ENCODE measurements around the gene KLF7.

DNA sequence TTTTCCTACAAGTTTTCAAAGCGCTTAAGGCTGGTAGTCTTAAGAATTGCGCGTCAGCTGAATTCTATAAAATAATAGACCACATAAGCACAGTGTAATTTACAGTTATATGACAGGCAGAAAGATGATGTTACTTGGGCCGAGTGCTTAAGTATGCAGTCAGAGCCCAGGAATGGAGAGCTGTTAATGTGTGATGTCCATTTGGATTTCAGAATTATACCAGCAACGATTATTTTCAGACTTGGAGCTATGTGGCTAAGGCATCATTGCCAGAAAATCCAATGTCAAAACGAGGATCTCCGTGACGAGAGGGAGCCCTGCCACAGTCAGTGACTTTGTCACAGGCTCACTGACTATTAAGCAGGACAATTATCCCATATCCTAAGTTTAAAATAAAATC is 3.4 kb downstream of the KLF7 start:
- TF ChIP-seq, protein P1, sequence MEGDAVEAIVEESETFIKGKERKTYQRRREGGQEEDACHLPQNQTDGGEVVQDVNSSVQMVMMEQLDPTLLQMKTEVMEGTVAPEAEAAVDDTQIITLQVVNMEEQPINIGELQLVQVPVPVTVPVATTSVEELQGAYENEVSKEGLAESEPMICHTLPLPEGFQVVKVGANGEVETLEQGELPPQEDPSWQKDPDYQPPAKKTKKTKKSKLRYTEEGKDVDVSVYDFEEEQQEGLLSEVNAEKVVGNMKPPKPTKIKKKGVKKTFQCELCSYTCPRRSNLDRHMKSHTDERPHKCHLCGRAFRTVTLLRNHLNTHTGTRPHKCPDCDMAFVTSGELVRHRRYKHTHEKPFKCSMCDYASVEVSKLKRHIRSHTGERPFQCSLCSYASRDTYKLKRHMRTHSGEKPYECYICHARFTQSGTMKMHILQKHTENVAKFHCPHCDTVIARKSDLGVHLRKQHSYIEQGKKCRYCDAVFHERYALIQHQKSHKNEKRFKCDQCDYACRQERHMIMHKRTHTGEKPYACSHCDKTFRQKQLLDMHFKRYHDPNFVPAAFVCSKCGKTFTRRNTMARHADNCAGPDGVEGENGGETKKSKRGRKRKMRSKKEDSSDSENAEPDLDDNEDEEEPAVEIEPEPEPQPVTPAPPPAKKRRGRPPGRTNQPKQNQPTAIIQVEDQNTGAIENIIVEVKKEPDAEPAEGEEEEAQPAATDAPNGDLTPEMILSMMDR (IDR thresholded peaks at IDR 0.05) = no peak
- TF ChIP-seq EZH2 (IDR thresholded peaks at IDR 0.05) = no peak

All from neural progenitor cell (in vitro differentiated cells).